ENCODE results near the gene SIK3. TPM values are rescaled to one million over a fixed set of nuclear protein-coding genes. Genes with fewer than 3 reads are reported as not detected.

SIK3 gene
- polyA plus RNA-seq, 1 experiment = 9.0 TPM

GRCh38 chr11:117097014-117097388 lies 1.2 kb downstream of the SIK3 start:
- H3K4me3 ChIP-seq (ENCODE audit: low read depth, low read length) = peak overlapping the region; percentile 78
- DNase-seq (ENCODE audit: low read depth, low spot score) = no peak
- ChIA-PET CTCF (interaction anchor here (0.6 to 5.5 kb wide), 6 partner anchors 8 to 232 kb away, joined by 3 to 54 read pairs (median 4); no protein-coding TSS in a partner anchor), POLR2A (interaction anchor here (0.7 kb wide), 1 partner anchor 75 kb away, joined by 6 read pairs; no protein-coding TSS in a partner anchor)
- TF ChIP-seq CTCF (IDR thresholded peaks at IDR 0.05; ENCODE audit: low read depth, low read length) = no peak
- no peak overlapping the region for H3K27ac ChIP-seq (ENCODE audit: low read depth, low read length)
- no peaks in the 10 kb centered on the region for H3K27me3 ChIP-seq (ENCODE audit: control insufficient read depth, insufficient read depth, low read length)
- H3K9me3 ChIP-seq (ENCODE audit: control insufficient read depth, insufficient read depth, low read length) = no peaks in the 10 kb centered on the region

GRCh38 chr11:117096201-117096991 lies 1.8 kb downstream of the SIK3 start:
- POLR2A ChIA-PET = interaction anchor here (0.7 kb wide), 1 partner anchor 76 kb away, joined by 6 read pairs; no protein-coding TSS in a partner anchor
- no peak for DNase-seq (ENCODE audit: low read depth, low spot score)

DNA sequence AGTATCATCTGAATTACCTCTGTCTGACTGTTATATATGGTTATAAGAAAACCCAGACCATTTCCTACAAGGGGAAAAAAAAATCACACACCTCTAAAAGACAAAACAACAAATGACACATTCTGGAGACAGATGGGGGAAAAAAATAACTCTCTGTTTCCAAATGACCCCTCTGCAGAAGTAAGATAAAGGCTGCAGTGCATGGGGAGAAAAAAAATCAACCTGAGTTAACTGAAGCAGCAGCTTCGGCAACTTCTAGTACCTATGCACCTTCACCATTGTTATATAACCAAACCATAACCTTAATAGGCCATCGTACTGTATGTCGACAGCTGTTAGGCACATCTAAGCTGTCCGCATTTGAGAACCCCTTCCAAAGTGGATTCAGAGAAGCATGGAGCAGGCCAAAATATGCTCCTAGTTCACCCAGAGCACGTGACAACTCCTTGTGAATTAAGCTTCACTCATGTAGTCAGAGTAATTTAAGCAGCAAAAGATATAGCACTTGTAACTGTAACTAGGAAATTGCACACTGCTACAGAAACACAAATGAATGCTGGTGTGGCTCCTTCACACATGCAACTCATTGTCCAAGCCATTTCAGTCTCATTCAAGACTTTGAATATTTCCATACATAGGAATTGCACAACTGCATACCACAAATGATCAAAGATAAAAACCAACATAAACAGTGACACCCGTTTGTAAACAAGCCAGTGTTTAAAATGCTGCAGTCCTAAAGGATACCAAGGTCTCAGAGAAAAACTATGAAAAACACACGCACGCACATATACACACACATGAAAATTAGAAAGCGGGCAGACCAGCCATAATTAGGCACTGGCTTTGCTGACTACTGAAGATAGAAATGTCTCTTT lies 2.7 kb downstream of the SIK3 start:
- H3K27me3 ChIP-seq (ENCODE audit: control insufficient read depth, insufficient read depth, low read length) = no peaks in the 10 kb centered on the region
- ChIA-PET POLR2A (interaction anchor here (0.7 kb wide), 2 partner anchors 50 to 151 kb away, joined by 3 to 4 read pairs; no protein-coding TSS in a partner anchor), CTCF (interaction anchor here (0.7 to 5.5 kb wide), 4 partner anchors 41 to 305 kb away, joined by 3 to 54 read pairs (median 4); no protein-coding TSS in a partner anchor)
- H3K4me3 ChIP-seq (ENCODE audit: low read depth, low read length) = peak overlapping the region; percentile 23; the same call in 1 of the 2 replicates
- no peaks in the 10 kb centered on the region for H3K9me3 ChIP-seq (ENCODE audit: control insufficient read depth, insufficient read depth, low read length)
- no peak for TF ChIP-seq CTCF (IDR thresholded peaks at IDR 0.05; ENCODE audit: low read depth, low read length)
- no peak overlapping the region for H3K27ac ChIP-seq (ENCODE audit: low read depth, low read length)
- DNase-seq (ENCODE audit: low read depth, low spot score) = no peak

More at GRCh38 chr11:117096201-117096991, 1.8 kb downstream of the SIK3 start:
- Histone ChIP-seq H3K27me3 (ENCODE audit: control insufficient read depth, insufficient read depth, low read length) (no peaks in the 10 kb centered on the region), H3K27ac (ENCODE audit: low read depth, low read length) (no peak overlapping the region), H3K4me3 (ENCODE audit: low read depth, low read length) (peak overlapping the region; percentile 78), H3K9me3 (ENCODE audit: control insufficient read depth, insufficient read depth, low read length) (no peaks in the 10 kb centered on the region)
- CTCF ChIA-PET = interaction anchor here (0.6 to 5.5 kb wide), 5 partner anchors 10 to 306 kb away, joined by 3 to 54 read pairs (median 4); no protein-coding TSS in a partner anchor
- TF ChIP-seq CTCF (IDR thresholded peaks at IDR 0.05; ENCODE audit: low read depth, low read length) = no peak

GRCh38 chr11:117094776-117095175 lies 3.5 kb downstream of the SIK3 start:
- ChIA-PET POLR2A (interaction anchor here (0.7 kb wide), 2 partner anchors 49 to 150 kb away, joined by 3 to 4 read pairs; no protein-coding TSS in a partner anchor), CTCF (interaction anchor here (0.7 to 1.5 kb wide), 4 partner anchors 11 to 304 kb away, joined by 3 to 11 read pairs (median 8); no protein-coding TSS in a partner anchor)
- Histone ChIP-seq H3K4me3 (ENCODE audit: low read depth, low read length) (no peak overlapping the region), H3K9me3 (ENCODE audit: control insufficient read depth, insufficient read depth, low read length) (no peaks in the 10 kb centered on the region), H3K27ac (ENCODE audit: low read depth, low read length) (no peak overlapping the region), H3K27me3 (ENCODE audit: control insufficient read depth, insufficient read depth, low read length) (no peaks in the 10 kb centered on the region)
- no peak for TF ChIP-seq CTCF (IDR thresholded peaks at IDR 0.05; ENCODE audit: low read depth, low read length)
- DNase-seq (ENCODE audit: low read depth, low spot score) = no peak
